ENCODE measurements around the gene LPP.

DNA sequence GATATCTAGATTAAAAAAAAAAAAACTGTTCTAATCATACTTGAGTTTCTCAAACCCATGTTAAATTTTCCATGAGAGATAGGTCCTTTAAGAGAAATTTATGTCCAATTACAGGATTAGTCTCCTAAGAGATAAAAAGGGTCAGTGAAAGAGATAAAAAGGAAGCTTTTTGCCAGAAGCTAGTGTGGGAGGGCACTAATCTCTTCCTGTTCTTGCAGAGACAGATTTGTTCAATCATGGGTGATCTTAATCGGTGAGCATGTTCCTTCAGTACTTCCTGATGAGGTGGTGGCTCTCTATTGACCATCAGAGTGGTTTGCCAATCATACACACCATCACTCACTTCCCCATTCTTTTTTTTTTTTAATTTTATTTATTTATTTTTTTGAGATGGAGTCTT is 16.9 kb upstream of the LPP start:
- no peak for TF ChIP-seq CTCF (IDR thresholded peaks at IDR 0.05)
- no peak for TF ChIP-seq POLR2A (IDR thresholded peaks at IDR 0.05)

All from ovary (tissue), 3 donors.